ENCODE results near the gene RAB11FIP4. TPM values are rescaled to one million over a fixed set of nuclear protein-coding genes. Genes with fewer than 3 reads are reported as not detected.

The RAB11FIP4 gene
- total RNA-seq, 1 experiment from 2014 or later, result 2.8 TPM

GRCh38 chr17:31510308-31511194, 119.1 kb downstream of the RAB11FIP4 start:
- DNase-seq (ENCODE audit: unreplicated experiment), result no peak
- no peak for TF ChIP-seq CTCF (IDR thresholded peaks at IDR 0.05; ENCODE audit: unreplicated experiment)
- BruUV-seq (replicated peaks), result no TSS peak
- H3K9me3 Mint-ChIP-seq (ENCODE audit: unreplicated experiment), result no peaks in the 10 kb centered on the region
- POLR2A ChIA-PET, result no interaction called here
- H3K4me1 Mint-ChIP-seq (ENCODE audit: insufficient read depth, unreplicated experiment), result no peaks in the 10 kb centered on the region
- H3K27me3 Mint-ChIP-seq (ENCODE audit: insufficient read depth, unreplicated experiment), result no peaks in the 10 kb centered on the region
- H3K36me3 Mint-ChIP-seq (ENCODE audit: insufficient read depth, unreplicated experiment), result no peaks in the 10 kb centered on the region
- no peak overlapping the region for H3K27ac Mint-ChIP-seq (ENCODE audit: low read depth, unreplicated experiment)
- CTCF ChIA-PET, result interaction anchor here (0.6 to 1.7 kb wide), 7 partner anchors 10 to 540 kb away, joined by 3 to 14 read pairs (median 4); partner anchors contain the start of gene RNF135
- H3K4me3 Mint-ChIP-seq (ENCODE audit: unreplicated experiment), result no peak overlapping the region
- intact Hi-C loops (cut with micrococcal nuclease), result no loop called here

DNA sequence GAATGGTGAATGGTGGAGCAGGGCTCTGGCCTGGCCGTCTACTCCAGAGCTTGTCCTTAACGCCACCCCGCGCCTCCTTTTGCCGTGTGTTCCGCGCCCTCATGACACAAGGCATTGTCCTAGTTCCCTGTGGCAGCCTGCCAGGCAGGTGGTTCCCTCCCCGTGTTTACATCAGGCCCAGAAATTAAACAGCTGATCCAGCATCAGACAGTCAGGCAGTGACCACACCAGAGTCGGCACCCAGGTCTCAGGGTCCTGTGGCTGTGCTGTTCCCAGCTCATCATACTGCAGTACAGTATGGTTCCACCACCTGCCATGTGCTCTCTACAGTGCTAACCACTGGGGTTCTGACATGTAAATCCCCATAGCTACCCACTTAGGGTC, 119.7 kb downstream of the RAB11FIP4 start:
- no peaks in the 10 kb centered on the region for H3K36me3 Mint-ChIP-seq (ENCODE audit: insufficient read depth, unreplicated experiment)
- intact Hi-C loops (cut with micrococcal nuclease), result no loop called here
- no peak for TF ChIP-seq CTCF (IDR thresholded peaks at IDR 0.05; ENCODE audit: unreplicated experiment)
- H3K4me3 Mint-ChIP-seq (ENCODE audit: unreplicated experiment), result no peak overlapping the region
- no peak overlapping the region for H3K27ac Mint-ChIP-seq (ENCODE audit: low read depth, unreplicated experiment)
- no peaks in the 10 kb centered on the region for H3K9me3 Mint-ChIP-seq (ENCODE audit: unreplicated experiment)
- no peaks in the 10 kb centered on the region for H3K27me3 Mint-ChIP-seq (ENCODE audit: insufficient read depth, unreplicated experiment)
- H3K4me1 Mint-ChIP-seq (ENCODE audit: insufficient read depth, unreplicated experiment), result no peaks in the 10 kb centered on the region
- no TSS peak for BruUV-seq (replicated peaks)
- ChIA-PET POLR2A (no interaction called here), CTCF (interaction anchor here (0.6 to 3.2 kb wide), 5 partner anchors 10 to 74 kb away, joined by 3 to 20 read pairs (median 4); no protein-coding TSS in a partner anchor)
- DNase-seq (ENCODE audit: unreplicated experiment), result no peak

DNA sequence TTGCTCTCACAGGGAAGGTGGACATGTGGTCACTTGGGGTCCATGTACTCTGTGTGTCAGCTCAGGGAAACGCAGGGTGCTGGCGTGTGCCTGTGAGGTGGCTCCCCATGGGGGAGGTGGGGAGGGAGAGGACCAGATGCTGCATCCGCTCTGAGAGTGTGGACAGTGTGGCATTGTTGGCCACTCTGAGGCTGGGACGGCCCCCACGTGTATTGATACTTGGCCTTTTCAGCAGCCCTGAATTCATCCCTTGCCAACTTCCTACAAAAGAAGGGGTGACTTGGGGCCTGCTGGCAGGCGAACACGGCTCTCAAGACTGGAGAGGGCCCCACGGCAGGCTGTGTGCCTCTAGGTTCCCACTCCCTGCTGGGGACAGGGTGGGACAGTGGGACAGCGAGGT, 120.1 kb downstream of the RAB11FIP4 start:
- H3K27ac Mint-ChIP-seq (ENCODE audit: low read depth, unreplicated experiment), result no peak overlapping the region
- H3K9me3 Mint-ChIP-seq (ENCODE audit: unreplicated experiment), result no peaks in the 10 kb centered on the region
- CTCF ChIA-PET, result interaction anchor here (0.6 to 3.2 kb wide), 4 partner anchors 11 to 74 kb away, joined by 3 to 20 read pairs (median 9); no protein-coding TSS in a partner anchor
- no peaks in the 10 kb centered on the region for H3K27me3 Mint-ChIP-seq (ENCODE audit: insufficient read depth, unreplicated experiment)
- no peak overlapping the region for H3K4me3 Mint-ChIP-seq (ENCODE audit: unreplicated experiment)
- intact Hi-C loops (cut with micrococcal nuclease), result no loop called here
- no TSS peak for BruUV-seq (replicated peaks)
- DNase-seq (ENCODE audit: unreplicated experiment), result no peak
- H3K36me3 Mint-ChIP-seq (ENCODE audit: insufficient read depth, unreplicated experiment), result no peaks in the 10 kb centered on the region
- POLR2A ChIA-PET, result no interaction called here
- TF ChIP-seq CTCF (IDR thresholded peaks at IDR 0.05; ENCODE audit: unreplicated experiment), result no peak
- H3K4me1 Mint-ChIP-seq (ENCODE audit: insufficient read depth, unreplicated experiment), result no peaks in the 10 kb centered on the region

GRCh38 chr17:31512104-31512740, 120.7 kb downstream of the RAB11FIP4 start:
- Mint-ChIP-seq H3K4me1 (ENCODE audit: insufficient read depth, unreplicated experiment) (no peaks in the 10 kb centered on the region), H3K4me3 (ENCODE audit: unreplicated experiment) (no peak overlapping the region), H3K27ac (ENCODE audit: low read depth, unreplicated experiment) (no peak overlapping the region), H3K27me3 (ENCODE audit: insufficient read depth, unreplicated experiment) (no peaks in the 10 kb centered on the region), H3K36me3 (ENCODE audit: insufficient read depth, unreplicated experiment) (no peaks in the 10 kb centered on the region), H3K9me3 (ENCODE audit: unreplicated experiment) (no peaks in the 10 kb centered on the region)
- no TSS peak for BruUV-seq (replicated peaks)
- TF ChIP-seq CTCF (IDR thresholded peaks at IDR 0.05; ENCODE audit: unreplicated experiment), result no peak
- intact Hi-C loops (cut with micrococcal nuclease), result no loop called here
- POLR2A ChIA-PET, result interaction anchor here (0.7 kb wide), 1 partner anchor 14 kb away, joined by 3 read pairs; no protein-coding TSS in a partner anchor
- DNase-seq (ENCODE audit: unreplicated experiment), result no peak
- CTCF ChIA-PET, result interaction anchor here (0.6 to 3.2 kb wide), 4 partner anchors 12 to 84 kb away, joined by 3 to 20 read pairs (median 8); no protein-coding TSS in a partner anchor

Data from MCF 10A (cell line).